Skeletal muscle cell (primary cell): ENCODE results near the gene NMRK1.

Source experiments
- DNase-seq: peaks from one replicate; pipeline ENCODE4 v3.0.0-alpha.2; 2010; ENCODE audit warnings: low read depth
- H3K4me3 ChIP-seq: 2 replicates; pipeline ENCODE4 v1.5.1; 2011; ENCODE audit warnings: low read depth, mild to moderate bottlenecking, control low read depth, low read length, moderate library complexity

NMRK1 gene

DNA sequence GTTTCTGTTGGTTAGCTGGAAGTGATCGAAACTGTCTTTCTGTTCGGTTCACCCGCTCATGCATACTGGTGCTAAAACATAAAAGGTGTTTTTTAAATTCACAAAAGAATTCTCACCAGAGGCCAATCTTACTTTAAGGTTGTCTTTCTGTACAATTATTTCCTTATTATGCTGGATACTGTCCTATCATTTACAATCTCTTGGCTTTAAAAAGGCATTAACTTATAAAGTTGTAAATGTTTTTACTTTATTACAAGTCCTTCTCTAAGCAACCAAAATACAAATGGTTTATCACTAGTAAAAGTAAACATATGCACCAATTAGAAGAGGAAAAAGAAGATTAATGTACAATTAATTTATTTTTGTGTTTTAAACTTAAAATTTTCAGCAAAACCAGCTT lies 70.6 kb downstream of the NMRK1 start:
- no peak for DNase-seq
- no peak overlapping the region for H3K4me3 ChIP-seq

DNA sequence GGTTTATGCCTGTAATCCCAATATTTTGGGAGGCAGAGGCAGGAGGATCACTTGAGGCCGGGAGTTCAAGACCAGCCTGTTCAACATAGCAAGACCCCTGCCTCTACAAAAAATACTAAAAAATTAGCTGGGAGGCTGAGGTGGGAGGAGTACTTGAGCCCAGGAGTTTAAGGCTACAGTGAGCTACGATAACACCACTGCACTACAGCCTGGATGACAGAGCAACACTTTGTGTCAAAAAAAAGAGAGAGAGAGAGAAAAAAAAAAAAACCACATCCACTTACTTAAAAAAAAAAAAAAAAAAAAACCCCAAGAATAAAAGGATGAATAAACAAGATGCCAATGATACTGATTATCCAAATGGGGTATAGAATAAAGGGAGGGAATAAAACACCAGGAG lies 74.2 kb downstream of the NMRK1 start:
- H3K4me3 ChIP-seq = no peak overlapping the region
- no peak for DNase-seq
